ENCODE results near the gene CD8B. TPM values are rescaled to one million over a fixed set of nuclear protein-coding genes. Genes with fewer than 3 reads are reported as not detected.
"Not testable (repeated sequence)": the region's sequence is repeated elsewhere in the genome, so short reads cannot be mapped to it uniquely, and the experiment has no call there.

Gene CD8B
- total and polyA plus RNA-seq, 2 donors (not counting 1 experiment from before 2014, with no cell fraction given): not detected

- not testable (repeated sequence) for H3K36me3 ChIP-seq (ENCODE audit: control insufficient read depth, insufficient read depth, low read length); H4K20me1 ChIP-seq (ENCODE audit: control insufficient read depth, extremely low read depth, insufficient read depth, low read length); H3K9ac ChIP-seq (ENCODE audit: insufficient read depth, low read length); H3K27me3 ChIP-seq (ENCODE audit: control insufficient read depth, insufficient read depth, low read length); H3K4me2 ChIP-seq (ENCODE audit: extremely low read depth, insufficient read depth, low read length); DNase-seq (ENCODE audit: low read depth in 2 of 2); H3K9me3 ChIP-seq (ENCODE audit: control insufficient read depth, insufficient read depth, low read depth, low read length); H3K4me3 ChIP-seq (replicated peaks in 1 of 4; ENCODE audit: control extremely low read depth in 1 of 4, insufficient read depth in 1 of 4, low read depth in 3 of 4, low read length in 4 of 4); H2AFZ ChIP-seq (ENCODE audit: low read length); H3K27ac ChIP-seq (ENCODE audit: insufficient read depth, low read length); H3K4me1 ChIP-seq (ENCODE audit: control insufficient read depth, extremely low read depth, insufficient read depth, low read length); H3K79me2 ChIP-seq (ENCODE audit: control insufficient read depth, insufficient read depth, low read length)
Observed at GRCh38 chr2:86878986-86879385, 17.3 kb upstream of the CD8B start.

- H3K4me1 ChIP-seq (ENCODE audit: control insufficient read depth, extremely low read depth, insufficient read depth, low read length); H3K79me2 ChIP-seq (ENCODE audit: control insufficient read depth, insufficient read depth, low read length); H3K9ac ChIP-seq (ENCODE audit: insufficient read depth, low read length); H3K36me3 ChIP-seq (ENCODE audit: control insufficient read depth, insufficient read depth, low read length); DNase-seq (ENCODE audit: low read depth in 2 of 2); H4K20me1 ChIP-seq (ENCODE audit: control insufficient read depth, extremely low read depth, insufficient read depth, low read length); H3K9me3 ChIP-seq (ENCODE audit: control insufficient read depth, insufficient read depth, low read depth, low read length); H2AFZ ChIP-seq (ENCODE audit: low read length); H3K4me3 ChIP-seq (replicated peaks in 1 of 4; ENCODE audit: control extremely low read depth in 1 of 4, insufficient read depth in 1 of 4, low read depth in 3 of 4, low read length in 4 of 4); H3K4me2 ChIP-seq (ENCODE audit: extremely low read depth, insufficient read depth, low read length); H3K27ac ChIP-seq (ENCODE audit: insufficient read depth, low read length); H3K27me3 ChIP-seq (ENCODE audit: control insufficient read depth, insufficient read depth, low read length): not testable (repeated sequence)
Observed at GRCh38 chr2:86870941-86871340, 9.3 kb upstream of the CD8B start.

DNA sequence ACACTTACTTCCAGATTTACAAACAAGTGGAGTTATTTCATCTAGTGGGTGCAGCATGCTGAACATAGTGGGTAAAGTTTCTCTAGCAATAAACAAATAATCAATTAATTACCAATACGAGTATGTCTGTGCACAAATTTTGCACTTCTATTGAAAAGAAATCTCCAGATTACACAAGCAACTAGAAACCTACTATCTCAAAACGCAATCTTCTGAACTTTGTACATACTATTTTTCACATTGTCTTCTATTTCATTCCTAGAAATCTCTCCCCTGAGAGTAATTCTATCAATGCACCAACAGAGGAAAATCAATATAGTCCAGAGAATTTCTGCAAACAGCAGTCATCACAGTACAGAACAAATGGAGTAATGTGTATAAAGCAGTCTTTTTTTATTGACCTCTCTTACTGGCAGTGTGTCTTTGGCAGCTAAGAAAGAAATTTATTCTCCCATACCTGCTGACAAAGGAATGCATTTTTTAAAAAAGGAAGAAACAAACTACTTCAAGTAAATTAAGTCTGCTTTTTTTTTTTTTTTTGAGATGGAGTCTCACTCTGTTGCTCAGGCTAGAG is 7.3 kb upstream of the CD8B start:
- not testable (repeated sequence) for H3K9ac ChIP-seq (ENCODE audit: insufficient read depth, low read length); H3K4me3 ChIP-seq (replicated peaks in 1 of 4; ENCODE audit: control extremely low read depth in 1 of 4, insufficient read depth in 1 of 4, low read depth in 3 of 4, low read length in 4 of 4); H2AFZ ChIP-seq (ENCODE audit: low read length); H3K36me3 ChIP-seq (ENCODE audit: control insufficient read depth, insufficient read depth, low read length); H3K27me3 ChIP-seq (ENCODE audit: control insufficient read depth, insufficient read depth, low read length); H3K79me2 ChIP-seq (ENCODE audit: control insufficient read depth, insufficient read depth, low read length); H3K27ac ChIP-seq (ENCODE audit: insufficient read depth, low read length); H3K4me2 ChIP-seq (ENCODE audit: extremely low read depth, insufficient read depth, low read length); H3K4me1 ChIP-seq (ENCODE audit: control insufficient read depth, extremely low read depth, insufficient read depth, low read length); H3K9me3 ChIP-seq (ENCODE audit: control insufficient read depth, insufficient read depth, low read depth, low read length); DNase-seq (ENCODE audit: low read depth in 2 of 2); H4K20me1 ChIP-seq (ENCODE audit: control insufficient read depth, extremely low read depth, insufficient read depth, low read length)

GRCh38 chr2:86862380-86862703 is 656 bp upstream of the CD8B start:
- not testable (repeated sequence) for H3K27me3 ChIP-seq (ENCODE audit: control insufficient read depth, insufficient read depth, low read length); H3K27ac ChIP-seq (ENCODE audit: insufficient read depth, low read length); H3K4me2 ChIP-seq (ENCODE audit: extremely low read depth, insufficient read depth, low read length); DNase-seq (ENCODE audit: low read depth in 2 of 2); H3K9me3 ChIP-seq (ENCODE audit: control insufficient read depth, insufficient read depth, low read depth, low read length); H3K79me2 ChIP-seq (ENCODE audit: control insufficient read depth, insufficient read depth, low read length); H2AFZ ChIP-seq (ENCODE audit: low read length); H3K4me1 ChIP-seq (ENCODE audit: control insufficient read depth, extremely low read depth, insufficient read depth, low read length); H3K36me3 ChIP-seq (ENCODE audit: control insufficient read depth, insufficient read depth, low read length); H4K20me1 ChIP-seq (ENCODE audit: control insufficient read depth, extremely low read depth, insufficient read depth, low read length); H3K4me3 ChIP-seq (replicated peaks in 1 of 4; ENCODE audit: control extremely low read depth in 1 of 4, insufficient read depth in 1 of 4, low read depth in 3 of 4, low read length in 4 of 4); H3K9ac ChIP-seq (ENCODE audit: insufficient read depth, low read length)

DNA sequence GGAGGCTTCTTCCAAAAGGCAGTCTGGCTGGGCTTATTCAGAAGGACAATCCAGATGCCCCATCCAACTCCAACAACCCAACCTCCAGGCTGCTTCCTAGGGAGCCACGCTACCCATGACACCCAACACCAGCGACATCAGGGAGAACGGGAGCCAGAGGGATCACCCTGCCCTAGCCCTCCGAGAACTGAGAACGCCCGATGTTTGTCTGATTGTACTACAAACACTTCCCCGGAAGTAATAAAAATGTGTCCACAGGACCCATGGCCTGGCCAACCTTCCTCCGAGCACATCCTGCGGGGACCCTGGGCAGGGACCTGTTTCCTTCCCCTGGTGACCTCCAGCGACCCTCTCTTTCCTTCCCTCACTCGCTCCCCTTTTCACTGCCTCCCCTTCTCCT is 511 bp downstream of the CD8B start:
- not testable (repeated sequence) for H3K4me3 ChIP-seq (replicated peaks in 1 of 4; ENCODE audit: control extremely low read depth in 1 of 4, insufficient read depth in 1 of 4, low read depth in 3 of 4, low read length in 4 of 4); H3K27me3 ChIP-seq (ENCODE audit: control insufficient read depth, insufficient read depth, low read length); DNase-seq (ENCODE audit: low read depth in 2 of 2); H4K20me1 ChIP-seq (ENCODE audit: control insufficient read depth, extremely low read depth, insufficient read depth, low read length); H3K4me1 ChIP-seq (ENCODE audit: control insufficient read depth, extremely low read depth, insufficient read depth, low read length); H3K79me2 ChIP-seq (ENCODE audit: control insufficient read depth, insufficient read depth, low read length); H3K36me3 ChIP-seq (ENCODE audit: control insufficient read depth, insufficient read depth, low read length); H3K4me2 ChIP-seq (ENCODE audit: extremely low read depth, insufficient read depth, low read length); H2AFZ ChIP-seq (ENCODE audit: low read length); H3K9me3 ChIP-seq (ENCODE audit: control insufficient read depth, insufficient read depth, low read depth, low read length); H3K27ac ChIP-seq (ENCODE audit: insufficient read depth, low read length); H3K9ac ChIP-seq (ENCODE audit: insufficient read depth, low read length)

- H2AFZ ChIP-seq (ENCODE audit: low read length); H3K79me2 ChIP-seq (ENCODE audit: control insufficient read depth, insufficient read depth, low read length); H3K4me1 ChIP-seq (ENCODE audit: control insufficient read depth, extremely low read depth, insufficient read depth, low read length); H3K9me3 ChIP-seq (ENCODE audit: control insufficient read depth, insufficient read depth, low read depth, low read length); H3K4me3 ChIP-seq (replicated peaks in 1 of 4; ENCODE audit: control extremely low read depth in 1 of 4, insufficient read depth in 1 of 4, low read depth in 3 of 4, low read length in 4 of 4); H3K9ac ChIP-seq (ENCODE audit: insufficient read depth, low read length); H3K4me2 ChIP-seq (ENCODE audit: extremely low read depth, insufficient read depth, low read length); H3K27me3 ChIP-seq (ENCODE audit: control insufficient read depth, insufficient read depth, low read length); H3K36me3 ChIP-seq (ENCODE audit: control insufficient read depth, insufficient read depth, low read length); H4K20me1 ChIP-seq (ENCODE audit: control insufficient read depth, extremely low read depth, insufficient read depth, low read length); H3K27ac ChIP-seq (ENCODE audit: insufficient read depth, low read length); DNase-seq (ENCODE audit: low read depth in 2 of 2): not testable (repeated sequence)
Observed at GRCh38 chr2:86860573-86860972, 1.1 kb downstream of the CD8B start.

GRCh38 chr2:86857688-86858087 is 4.0 kb downstream of the CD8B start:
- not testable (repeated sequence) for H3K9ac ChIP-seq (ENCODE audit: insufficient read depth, low read length); H3K4me3 ChIP-seq (replicated peaks in 1 of 4; ENCODE audit: control extremely low read depth in 1 of 4, insufficient read depth in 1 of 4, low read depth in 3 of 4, low read length in 4 of 4); H3K27ac ChIP-seq (ENCODE audit: insufficient read depth, low read length); H3K27me3 ChIP-seq (ENCODE audit: control insufficient read depth, insufficient read depth, low read length); H3K36me3 ChIP-seq (ENCODE audit: control insufficient read depth, insufficient read depth, low read length); H3K79me2 ChIP-seq (ENCODE audit: control insufficient read depth, insufficient read depth, low read length); H3K4me1 ChIP-seq (ENCODE audit: control insufficient read depth, extremely low read depth, insufficient read depth, low read length); H3K4me2 ChIP-seq (ENCODE audit: extremely low read depth, insufficient read depth, low read length); DNase-seq (ENCODE audit: low read depth in 2 of 2); H2AFZ ChIP-seq (ENCODE audit: low read length); H4K20me1 ChIP-seq (ENCODE audit: control insufficient read depth, extremely low read depth, insufficient read depth, low read length); H3K9me3 ChIP-seq (ENCODE audit: control insufficient read depth, insufficient read depth, low read depth, low read length)
